Skeletal muscle tissue (tissue), 4 donors: ENCODE results near the gene LRRC32. TPM values are rescaled to one million over a fixed set of nuclear protein-coding genes. Genes with fewer than 3 reads are reported as not detected.
A peak's percentile ranks its signal among the peaks of the same experiment; 100 is the strongest.

ENCODE experiments used
- H3K27ac ChIP-seq: one replicate; pipeline ENCODE4 v1.7.0; 2013; ENCODE audit warnings: mild to moderate bottlenecking, low read depth, low read length, inconsistent platforms
- H3K27me3 ChIP-seq, 3 donors: one replicate each; pipeline ENCODE4 v1.7.0; 2013; ENCODE audit warnings: low read length in 3 of 3; ENCODE audit not compliant: control insufficient read depth in 3 of 3, insufficient read depth in 3 of 3
- H3K36me3 ChIP-seq, 3 donors: one replicate each; pipeline ENCODE4 v1.7.0; 2013; ENCODE audit warnings: low read length in 3 of 3; ENCODE audit not compliant: control insufficient read depth in 3 of 3, insufficient read depth in 3 of 3
- H3K4me1 ChIP-seq, 3 donors: one replicate each; pipeline ENCODE4 v1.7.0; 2013; ENCODE audit warnings: low read length in 3 of 3, mild to moderate bottlenecking in 3 of 3; ENCODE audit not compliant: control insufficient read depth in 3 of 3, insufficient read depth in 3 of 3
- H3K4me3 ChIP-seq, 3 donors: one replicate each; pipeline ENCODE4 v1.7.0; 2013; ENCODE audit warnings: low read length in 3 of 3
- H3K9ac ChIP-seq, 3 donors: one replicate each; pipeline ENCODE4 v1.7.0; 2013; ENCODE audit warnings: low read length in 3 of 3, mild to moderate bottlenecking in 3 of 3, moderate library complexity in 2 of 3, low read depth in 1 of 3
- H3K9me3 ChIP-seq, 3 donors: one replicate each; pipeline ENCODE4 v1.7.0; 2013; ENCODE audit warnings: low read length in 3 of 3; ENCODE audit not compliant: control insufficient read depth in 3 of 3
- total RNA-seq: library from RNA; depleted of rRNA; stranded (reverse); fragments of >200 nt; gene quantifications from one replicate; pipeline ENCODE4 v1.2.3, GENCODE V29; 2014
- donor health status: Osteomylitis.

The LRRC32 gene
- total RNA-seq, 1 donor from 2014 or later = 6.3 TPM

DNA sequence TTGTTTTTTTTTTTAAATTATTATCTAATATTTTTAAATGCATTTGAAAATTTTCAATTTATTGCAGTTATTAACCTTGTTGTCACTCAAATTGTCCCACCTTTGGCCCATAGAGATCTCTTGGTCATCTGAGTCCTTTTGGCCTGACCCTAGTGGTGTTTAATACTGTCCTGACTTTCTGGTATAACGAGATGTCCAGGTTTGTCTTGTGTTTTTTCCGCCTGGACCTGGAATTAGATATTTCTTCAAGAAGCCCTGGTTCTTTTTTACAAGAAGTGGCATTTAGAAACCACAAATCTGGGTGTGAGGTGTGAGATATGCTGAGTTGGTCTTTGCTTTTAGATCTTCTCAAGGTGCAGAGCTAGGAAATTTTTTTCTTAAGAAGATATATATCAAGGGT, 38.1 kb downstream of the LRRC32 start:
- Histone ChIP-seq H3K27me3 (peaks cover 0 to 9% (median 3%) of the 10 kb centered on the region in 3 donors), H3K4me1 (peaks cover 28 to 42% (median 32%) of the 10 kb centered on the region in 3 donors), H3K27ac (no peak overlapping the region), H3K9me3 (no peaks in the 10 kb centered on the region), H3K36me3 (no peaks in the 10 kb centered on the region), H3K4me3 (no peak overlapping the region), H3K9ac (no peak overlapping the region)

- Histone ChIP-seq H3K9ac (no peak overlapping the region), H3K27ac (peak overlapping the region; percentile 83), H3K36me3 (no peaks in the 10 kb centered on the region), H3K4me1 (peaks cover 20 to 34% (median 30%) of the 10 kb centered on the region in 3 donors), H3K9me3 (no peaks in the 10 kb centered on the region), H3K4me3 (no peak overlapping the region), H3K27me3 (peaks cover 0 to 4% (median 0%) of the 10 kb centered on the region in 3 donors)
Observed at GRCh38 chr11:76631566-76632308, 38.8 kb downstream of the LRRC32 start.

DNA sequence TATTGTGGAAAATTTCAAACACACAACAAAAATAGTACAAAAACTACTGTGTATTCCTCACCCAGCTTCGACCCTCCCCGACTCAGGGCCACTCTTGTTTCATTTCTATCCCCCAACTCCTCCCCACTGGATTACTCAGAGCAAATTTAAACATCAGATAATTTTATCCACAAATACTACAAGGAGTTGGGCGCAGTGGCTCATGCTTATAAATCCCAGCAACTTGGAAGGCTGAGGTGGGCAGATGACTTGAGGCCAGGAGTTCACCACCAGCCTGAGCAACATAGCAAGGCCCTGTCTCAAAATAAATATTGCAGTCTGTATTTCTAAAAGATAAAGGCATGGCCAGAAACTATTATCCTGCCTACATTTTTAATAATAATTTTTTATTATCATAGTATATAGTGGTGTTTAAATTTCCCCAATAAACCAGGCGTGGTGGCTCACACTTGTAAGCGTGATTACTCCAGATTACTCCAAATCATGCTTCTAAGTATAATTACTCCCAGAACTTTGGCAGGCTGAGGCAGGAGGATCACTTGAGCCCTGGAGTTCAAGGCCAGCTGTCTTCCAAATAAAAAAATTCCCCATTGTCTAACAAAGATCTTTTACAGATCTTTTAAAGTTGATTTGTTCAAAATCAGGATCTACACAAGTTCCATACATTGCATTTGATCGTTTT, 39.8 kb downstream of the LRRC32 start:
- H3K27ac ChIP-seq = peak overlapping the region; percentile 83
- peaks cover 0 to 3% (median 0%) of the 10 kb centered on the region in 3 donors for H3K27me3 ChIP-seq
- peak overlapping the region in 1 of 3 donors; percentile 17 for H3K9ac ChIP-seq
- peaks cover 13 to 27% (median 20%) of the 10 kb centered on the region in 3 donors for H3K4me1 ChIP-seq
- H3K4me3 ChIP-seq = no peak overlapping the region
- no peaks in the 10 kb centered on the region for H3K36me3 ChIP-seq
- H3K9me3 ChIP-seq = peaks cover 0 to 3% (median 3%) of the 10 kb centered on the region in 3 donors

DNA sequence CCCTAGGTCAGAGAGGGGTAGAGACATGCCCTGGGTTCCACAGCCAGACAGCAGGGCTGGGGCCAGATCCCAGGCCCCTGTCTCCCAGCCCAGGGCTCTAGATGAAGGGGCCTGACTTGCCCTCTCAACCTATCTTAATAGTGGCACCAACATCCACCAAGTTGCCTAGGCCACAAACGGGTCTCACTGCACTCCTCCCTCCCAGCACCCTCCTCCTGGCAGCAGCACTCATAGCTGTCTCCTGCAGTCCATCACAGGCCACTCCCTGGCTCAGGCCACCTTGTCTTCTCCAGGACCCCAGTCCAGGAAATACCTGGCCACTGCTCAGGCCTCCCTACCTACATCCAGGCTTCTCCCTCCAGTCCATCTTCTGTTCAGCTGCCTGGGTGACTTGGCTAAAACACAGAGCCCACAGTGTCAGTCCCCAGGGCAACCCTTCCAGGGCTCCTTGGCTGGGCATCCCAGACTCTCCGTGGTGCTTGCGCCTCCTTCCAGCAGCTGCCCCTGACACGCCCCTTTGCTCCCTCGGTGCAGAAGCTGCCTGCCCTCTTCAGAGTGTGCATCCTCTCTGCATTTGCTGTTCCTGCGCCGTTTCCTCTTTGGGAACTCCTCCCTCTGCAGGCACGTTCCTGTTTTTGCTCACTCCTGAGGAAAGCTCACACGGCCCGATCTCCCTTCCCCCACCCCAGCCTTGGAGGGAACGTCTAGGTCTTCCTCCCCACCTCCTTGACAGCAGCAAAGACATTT, 40.5 kb downstream of the LRRC32 start:
- H3K9me3 ChIP-seq = peaks cover 0 to 6% (median 5%) of the 10 kb centered on the region in 3 donors
- peaks cover 0 to 2% (median 0%) of the 10 kb centered on the region in 3 donors for H3K27me3 ChIP-seq
- peak overlapping the region in 2 of 3 donors; percentile 15 to 29 for H3K4me3 ChIP-seq
- peaks cover 13 to 23% (median 13%) of the 10 kb centered on the region in 3 donors for H3K4me1 ChIP-seq
- no peaks in the 10 kb centered on the region for H3K36me3 ChIP-seq
- peak overlapping the region; percentile 83 for H3K27ac ChIP-seq
- peak overlapping the region; percentile 35 to 74 (median 65) for H3K9ac ChIP-seq

- H3K27me3 ChIP-seq = no peaks in the 10 kb centered on the region
- peaks cover 0 to 6% (median 5%) of the 10 kb centered on the region in 3 donors for H3K9me3 ChIP-seq
- H3K36me3 ChIP-seq = no peaks in the 10 kb centered on the region
- H3K27ac ChIP-seq = peak overlapping the region; percentile 83
- peak overlapping the region; percentile 35 to 74 (median 65) for H3K9ac ChIP-seq
- peak overlapping the region in 1 of 3 donors; percentile 15 for H3K4me3 ChIP-seq
- peaks cover 11 to 21% (median 13%) of the 10 kb centered on the region in 3 donors for H3K4me1 ChIP-seq
Observed at GRCh38 chr11:76629116-76629852, 41.3 kb downstream of the LRRC32 start.

- no peak overlapping the region for H3K9ac ChIP-seq
- H3K27ac ChIP-seq = peak overlapping the region; percentile 83
- no peaks in the 10 kb centered on the region for H3K27me3 ChIP-seq
- no peaks in the 10 kb centered on the region for H3K36me3 ChIP-seq
- H3K4me3 ChIP-seq = no peak overlapping the region
- peaks cover 11 to 21% (median 13%) of the 10 kb centered on the region in 3 donors for H3K4me1 ChIP-seq
- H3K9me3 ChIP-seq = peaks cover 0 to 6% (median 5%) of the 10 kb centered on the region in 3 donors
Observed at GRCh38 chr11:76628408-76628947, 42.1 kb downstream of the LRRC32 start.

DNA sequence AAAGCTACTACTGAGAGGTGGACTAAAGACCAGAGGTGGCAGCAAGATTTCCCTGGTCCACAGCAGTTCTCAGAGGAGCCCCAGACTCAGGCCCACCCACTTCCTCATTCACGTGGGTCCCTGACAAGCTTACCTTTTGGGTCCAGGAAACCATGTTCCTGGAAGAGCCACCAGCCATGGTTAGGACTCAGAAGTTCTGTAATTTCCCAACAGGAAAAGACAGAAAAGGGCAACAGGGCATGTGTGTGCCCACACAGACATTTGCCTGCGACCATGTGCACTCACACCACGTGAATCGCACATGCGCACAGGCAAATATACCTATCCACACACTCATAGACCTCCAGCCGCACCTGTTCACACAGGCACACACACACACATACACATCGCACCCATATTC, 42.9 kb downstream of the LRRC32 start:
- H3K9ac ChIP-seq = no peak overlapping the region
- no peaks in the 10 kb centered on the region for H3K27me3 ChIP-seq
- H3K4me1 ChIP-seq = peaks cover 11 to 21% (median 13%) of the 10 kb centered on the region in 3 donors
- no peak overlapping the region for H3K4me3 ChIP-seq
- H3K36me3 ChIP-seq = no peaks in the 10 kb centered on the region
- H3K9me3 ChIP-seq = peaks cover 0 to 6% (median 5%) of the 10 kb centered on the region in 3 donors
- H3K27ac ChIP-seq = no peak overlapping the region

- Histone ChIP-seq H3K9me3 (peaks cover 0 to 6% (median 5%) of the 10 kb centered on the region in 3 donors), H3K4me1 (peaks cover 11 to 21% (median 13%) of the 10 kb centered on the region in 3 donors), H3K27ac (no peak overlapping the region), H3K27me3 (no peaks in the 10 kb centered on the region), H3K9ac (no peak overlapping the region), H3K36me3 (no peaks in the 10 kb centered on the region), H3K4me3 (no peak overlapping the region)
Observed at GRCh38 chr11:76626921-76627401, 43.6 kb downstream of the LRRC32 start.

- H3K36me3 ChIP-seq = no peaks in the 10 kb centered on the region
- peaks cover 11 to 21% (median 13%) of the 10 kb centered on the region in 3 donors for H3K4me1 ChIP-seq
- no peaks in the 10 kb centered on the region for H3K27me3 ChIP-seq
- no peak overlapping the region for H3K4me3 ChIP-seq
- no peak overlapping the region for H3K9ac ChIP-seq
- no peak overlapping the region for H3K27ac ChIP-seq
- peaks cover 0 to 6% (median 5%) of the 10 kb centered on the region in 3 donors for H3K9me3 ChIP-seq
Observed at GRCh38 chr11:76626266-76626665, 44.3 kb downstream of the LRRC32 start.
